Glomerular visceral epithelial cell (primary cell): ENCODE results near the gene CPA5.

Experiments used
- DNase-seq: peaks from one replicate; pipeline ENCODE4 v3.0.0-alpha.2; 2016; ENCODE audit errors: extremely low spot score

Gene CPA5

DNA sequence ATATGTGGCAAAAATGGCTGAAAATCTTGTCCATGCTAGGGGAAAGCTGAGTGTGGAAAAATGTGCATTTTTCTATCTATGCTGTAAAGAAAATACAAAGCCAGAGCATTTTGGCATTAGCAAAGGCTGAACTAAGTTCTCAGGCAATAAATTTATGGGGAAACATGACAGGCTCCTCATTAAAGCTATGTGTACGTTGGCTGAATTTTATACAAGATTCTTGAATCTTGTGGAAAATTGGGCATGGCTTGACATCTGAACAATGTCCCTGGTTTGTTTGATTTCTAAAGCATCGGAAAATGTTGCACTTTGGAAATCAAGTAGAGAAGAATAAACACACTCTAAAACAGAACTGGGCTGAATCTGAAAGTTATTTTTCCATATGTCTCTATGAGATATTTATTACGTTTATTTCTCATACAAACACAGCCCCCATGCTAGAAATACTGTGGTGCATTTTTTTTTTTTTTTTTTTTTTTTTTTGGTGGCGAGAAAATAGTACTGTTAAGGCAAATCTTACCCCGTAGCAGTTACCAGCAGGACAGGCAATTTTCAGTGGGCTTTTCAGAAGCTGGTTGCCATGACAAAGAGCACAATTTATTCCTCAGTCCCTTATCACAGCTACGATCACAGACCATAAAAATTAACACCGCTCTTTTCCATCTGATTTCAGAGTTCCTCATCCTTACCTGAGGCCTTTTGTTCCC is 52.6 kb downstream of the CPA5 start:
- DNase-seq = no peak

DNA sequence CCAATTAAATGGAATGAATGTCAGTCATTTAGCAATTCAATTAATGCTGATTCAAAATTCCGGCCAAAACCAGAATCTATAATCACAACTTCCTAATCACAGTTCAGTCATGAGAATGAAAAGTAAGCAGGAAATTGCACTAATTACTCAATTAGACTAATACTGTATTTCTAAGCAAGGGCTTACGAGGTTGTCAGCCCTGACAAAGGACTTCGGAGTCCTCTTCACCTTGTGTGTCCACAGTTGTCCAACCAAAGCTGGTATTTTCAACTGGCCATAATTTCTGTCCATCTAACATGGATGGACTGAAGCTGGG is 53.1 kb downstream of the CPA5 start:
- no peak for DNase-seq

DNA sequence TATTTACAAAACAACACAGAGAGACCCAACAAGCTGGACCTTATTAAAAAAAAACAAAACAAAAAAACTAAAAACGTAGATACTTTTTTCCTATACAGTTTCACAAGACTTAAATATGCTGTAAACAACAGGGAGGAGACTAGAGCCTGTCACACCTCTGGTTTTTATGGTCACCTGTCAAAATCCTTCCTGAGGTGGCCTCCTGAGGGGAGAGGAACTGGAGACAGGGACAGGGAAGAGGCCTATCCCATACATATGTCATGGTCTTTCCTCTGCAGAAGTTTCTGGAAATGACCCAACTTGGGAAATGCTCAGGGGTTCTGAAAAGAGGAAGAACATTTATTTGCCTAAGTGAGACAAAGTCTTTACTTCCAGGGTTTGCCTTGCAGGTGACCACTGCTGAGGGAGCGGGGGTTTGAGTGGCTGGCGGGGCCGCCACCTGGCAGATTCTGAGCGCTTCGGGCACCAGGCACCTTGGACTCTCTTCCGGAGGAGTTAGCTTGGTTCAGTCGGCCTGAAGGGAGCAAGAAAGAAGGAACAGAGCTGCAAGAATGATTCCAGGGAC is 54.0 kb downstream of the CPA5 start:
- DNase-seq = no peak

DNA sequence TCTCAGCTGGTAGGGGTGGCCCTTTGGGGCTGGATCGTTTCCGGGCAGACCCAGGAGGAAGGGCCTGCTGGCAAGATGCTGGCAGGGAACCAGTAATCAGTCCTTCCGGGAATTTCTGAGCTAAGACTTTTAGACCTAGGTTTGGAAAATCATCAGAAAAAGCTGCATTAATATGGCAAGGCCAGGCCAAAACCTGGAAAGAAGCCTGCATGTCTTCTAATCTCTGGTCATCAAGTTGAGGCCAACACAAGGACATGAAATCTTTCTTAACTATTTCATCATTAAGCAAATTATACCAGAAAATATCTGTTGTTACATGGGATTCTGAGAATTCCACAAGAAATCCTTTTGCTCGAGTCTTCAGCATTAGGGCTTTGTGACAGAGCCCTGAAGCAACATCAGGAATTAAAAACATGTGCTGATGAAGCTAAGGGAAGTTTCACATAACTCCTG is 55.5 kb downstream of the CPA5 start:
- DNase-seq = no peak

DNA sequence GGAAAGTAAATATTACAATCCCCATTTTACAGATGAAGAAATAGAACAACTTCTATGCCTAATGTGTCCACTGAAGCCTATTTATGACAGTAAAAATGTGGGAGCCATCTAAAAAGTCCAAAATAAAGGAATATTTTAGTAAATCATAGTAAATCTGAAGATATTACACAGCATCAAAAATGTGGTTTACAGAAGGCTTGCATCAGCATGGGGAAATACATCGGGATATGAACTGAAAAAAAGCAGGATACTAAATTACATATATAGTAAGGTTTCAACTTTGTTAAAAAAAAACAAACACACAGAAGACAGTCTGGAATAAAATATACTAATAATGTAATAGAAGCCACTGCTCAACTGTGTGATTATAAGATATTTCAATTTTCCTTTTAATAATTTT is 56.5 kb downstream of the CPA5 start:
- no peak for DNase-seq

DNA sequence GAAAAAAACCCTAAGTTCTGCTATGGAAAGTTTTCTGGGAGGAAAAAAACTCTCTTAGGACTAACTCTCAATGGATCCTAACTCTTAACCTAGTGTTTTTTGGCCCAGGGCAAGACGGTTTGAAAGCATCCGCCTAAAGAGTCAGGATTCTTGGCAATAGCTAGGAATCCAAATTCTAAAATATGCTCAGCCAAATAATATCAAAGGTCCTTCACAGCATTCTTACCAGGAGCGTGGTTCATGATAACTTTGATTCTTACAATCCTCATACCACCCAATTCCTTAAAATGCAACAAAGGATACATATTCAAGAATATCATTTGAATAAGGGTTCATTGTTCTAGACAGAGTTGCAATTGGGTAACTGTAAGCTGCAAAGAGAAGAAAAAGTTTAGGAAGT is 57.0 kb downstream of the CPA5 start:
- DNase-seq = no peak

DNA sequence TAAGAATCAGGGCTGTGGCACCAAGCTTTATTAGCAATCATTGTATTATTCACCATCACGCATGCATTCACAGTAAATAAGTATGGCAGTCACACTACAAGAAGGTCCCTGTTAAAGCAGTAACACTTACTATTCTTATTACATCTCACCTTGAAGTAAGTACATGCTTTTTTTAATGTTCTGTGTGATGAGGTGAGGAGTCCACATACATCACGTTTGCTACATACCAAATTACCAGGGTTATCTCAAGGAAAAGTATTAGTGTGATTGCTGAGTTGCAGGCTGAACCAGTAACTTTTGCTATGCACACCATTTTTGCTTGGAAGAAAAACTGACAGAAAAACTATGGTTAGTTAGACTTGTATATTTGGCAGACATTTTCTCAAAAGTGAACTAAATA is 60.4 kb downstream of the CPA5 start:
- DNase-seq = no peak

DNA sequence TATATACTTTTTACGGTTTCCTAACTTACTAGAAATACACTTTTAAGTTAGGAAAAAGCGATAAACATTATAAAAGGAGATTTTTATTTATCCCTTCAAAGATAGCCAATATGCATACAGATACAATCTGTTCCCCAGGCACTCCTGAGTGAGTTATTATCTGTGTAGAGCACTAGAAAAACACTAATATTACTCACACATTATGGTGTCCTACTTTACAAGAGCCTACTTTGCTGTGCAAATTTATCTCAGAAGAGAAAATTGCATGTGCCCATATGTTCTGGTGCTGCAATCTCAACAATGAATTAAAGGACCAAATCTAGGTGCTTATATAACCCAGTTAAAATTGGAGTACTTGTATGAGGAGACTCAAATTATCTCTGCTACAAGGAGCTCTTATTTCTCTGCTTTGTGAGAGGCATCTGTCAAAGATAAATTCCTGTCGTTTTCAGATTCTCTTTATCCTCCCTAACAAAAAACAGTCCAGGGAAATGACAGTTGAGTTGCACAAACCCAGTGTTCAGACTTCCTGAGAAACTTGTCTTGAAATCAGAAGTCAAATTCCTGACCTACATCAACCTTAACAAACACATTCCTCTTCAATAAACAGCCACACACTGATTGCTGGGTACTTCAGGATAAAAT is 64.6 kb downstream of the CPA5 start:
- DNase-seq = no peak

DNA sequence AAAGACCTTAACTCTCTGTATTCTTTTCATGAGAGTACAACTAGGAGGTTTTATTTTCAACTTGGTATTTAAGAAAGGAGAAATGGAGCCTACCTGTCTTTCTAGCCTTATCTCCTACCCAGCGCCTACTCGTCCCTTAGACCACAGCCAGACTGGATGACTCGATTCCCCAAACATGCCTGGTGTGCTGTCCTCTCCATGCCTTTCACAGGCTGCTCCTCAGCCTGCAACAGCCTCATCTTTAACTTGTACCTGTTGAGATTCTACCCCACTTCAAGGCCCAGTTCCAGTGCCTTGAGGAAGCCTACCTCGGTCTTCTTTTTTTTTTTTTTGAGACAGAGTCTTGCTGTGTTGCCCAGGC is 65.1 kb downstream of the CPA5 start:
- DNase-seq = no peak

DNA sequence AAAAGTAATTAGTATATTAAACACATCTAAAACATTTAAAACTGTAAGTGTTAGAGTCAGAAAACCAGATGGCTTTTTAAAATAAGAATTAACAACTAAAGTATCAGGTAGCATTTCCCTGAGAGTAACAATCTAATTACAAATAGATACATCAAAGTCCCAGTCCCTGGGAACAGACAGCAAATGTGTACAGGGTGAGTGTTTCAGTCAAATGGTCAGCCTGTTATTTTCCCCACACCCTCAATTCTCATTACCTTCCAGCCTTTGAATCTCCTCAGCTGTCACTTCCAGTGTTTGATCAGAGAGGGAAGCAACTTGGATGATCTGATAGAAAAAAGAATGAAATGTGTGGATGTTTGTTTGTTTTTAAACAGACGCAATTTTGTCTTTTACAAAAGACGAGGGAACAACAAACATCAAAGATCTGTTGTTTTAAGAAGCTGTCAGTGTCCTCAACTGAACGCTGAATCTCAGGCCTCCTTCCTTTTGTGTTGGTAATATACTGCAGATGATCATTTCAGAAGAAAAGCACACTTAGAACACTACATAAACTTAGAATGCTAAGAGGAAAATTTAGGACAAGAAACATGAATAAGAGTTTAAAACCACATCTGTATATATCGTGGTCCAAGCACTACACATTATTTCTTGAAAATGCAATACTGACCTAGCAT is 66.4 kb downstream of the CPA5 start:
- no peak for DNase-seq

DNA sequence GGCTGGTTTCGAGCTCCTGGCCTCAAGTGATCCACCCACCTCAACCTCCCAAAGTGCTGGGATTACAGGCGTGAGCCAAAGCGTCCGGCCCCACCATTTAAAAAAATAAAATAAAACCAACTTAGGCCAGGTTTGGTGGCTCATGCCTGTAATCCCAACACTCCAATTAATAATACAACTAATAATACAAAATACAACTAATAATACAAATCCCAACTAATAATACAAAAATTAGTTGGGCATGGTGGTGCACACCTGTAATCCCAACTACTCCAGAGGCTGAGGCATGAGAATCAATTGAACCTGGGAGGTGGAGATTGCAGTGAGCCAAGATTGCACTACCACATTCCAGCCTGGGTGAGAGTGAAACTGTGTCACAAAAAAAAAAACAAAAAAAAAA is 68.6 kb downstream of the CPA5 start:
- no peak for DNase-seq

DNA sequence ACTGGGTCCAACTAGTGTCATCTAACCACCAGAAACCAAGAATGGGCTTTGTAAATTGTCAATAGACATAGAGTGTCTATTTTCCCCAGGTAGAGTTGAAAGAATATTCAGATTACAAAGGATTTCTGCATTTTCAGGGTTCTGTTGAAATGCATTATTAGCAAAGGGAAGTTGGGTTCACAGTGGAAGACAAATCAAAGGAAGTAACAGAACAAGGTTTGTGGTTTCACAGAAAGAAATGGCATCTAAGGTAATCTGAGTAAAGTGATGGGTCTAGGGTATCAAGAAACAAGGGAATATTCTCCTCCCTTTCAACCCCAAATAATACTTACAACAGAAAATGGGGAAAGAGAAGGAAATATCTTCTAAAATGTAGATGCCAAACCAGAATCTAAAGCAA is 70.4 kb downstream of the CPA5 start:
- DNase-seq = no peak

DNA sequence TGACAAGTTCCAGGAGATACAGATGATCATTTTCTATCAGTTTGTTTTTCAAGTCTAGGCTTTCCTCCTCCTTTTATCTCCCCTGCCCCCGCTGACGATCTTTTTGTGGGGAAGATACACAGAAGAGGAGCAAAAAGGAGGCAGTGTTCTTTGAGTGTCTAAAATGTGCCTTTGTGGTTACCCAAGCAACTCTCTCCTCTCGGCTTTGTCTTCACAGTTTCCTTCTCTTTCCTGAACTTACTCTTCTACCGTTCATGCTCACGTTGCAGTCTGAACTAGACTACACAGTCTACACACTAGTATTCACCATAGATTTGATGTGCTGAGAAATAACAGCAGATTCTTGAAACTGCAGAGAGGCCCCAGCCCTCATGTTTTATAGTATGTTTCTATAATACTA is 72.6 kb downstream of the CPA5 start:
- no peak for DNase-seq

DNA sequence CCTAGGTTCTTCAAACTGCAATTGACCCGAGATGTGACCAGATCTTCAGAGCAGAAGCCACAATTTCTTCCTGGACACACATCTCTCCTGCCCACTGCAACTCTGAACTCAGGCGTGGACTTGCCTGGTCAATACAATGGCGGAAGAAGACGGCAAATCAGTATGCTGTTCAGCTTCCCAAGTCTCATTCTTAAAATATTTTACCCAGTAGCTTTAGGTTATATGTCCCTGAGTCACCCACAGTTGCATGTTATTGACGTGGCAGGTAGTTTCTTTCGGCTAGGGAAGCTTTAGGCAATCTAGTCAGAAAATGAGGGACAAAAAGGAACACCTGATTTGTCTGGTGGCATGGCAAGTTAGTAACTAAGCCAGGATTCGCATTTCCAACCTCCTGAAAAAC is 73.7 kb downstream of the CPA5 start:
- no peak for DNase-seq
